BLaER1 treated with 17β-estradiol and CSF1 and Interleukin-3, amounts not matched to agents 10 nM and 100 nM (cell line): ENCODE data around the gene SUB1.

ENCODE experiments used
- H3K27ac ChIP-seq, 11 experiments: shearing (Covaris generic); formaldehyde crosslinking; 2 replicates each; pipeline ENCODE4 v1.8.1; 2022
- H3K27me3 ChIP-seq, 11 experiments: shearing (Covaris generic); formaldehyde crosslinking; 2 replicates each; pipeline ENCODE4 v1.8.1; 2022
- H3K36me3 ChIP-seq, 11 experiments: shearing (Covaris generic); formaldehyde crosslinking; 2 replicates each; pipeline ENCODE4 v1.8.1; 2022
- H3K4me1 ChIP-seq, 10 experiments: shearing (Covaris generic); formaldehyde crosslinking; 2 replicates each; pipeline ENCODE4 v1.8.1; 2022
- H3K4me2 ChIP-seq, 11 experiments: shearing (Covaris generic); formaldehyde crosslinking; 2 replicates each; pipeline ENCODE4 v1.8.1; 2022
- H3K4me3 ChIP-seq, 10 experiments: shearing (Covaris generic); formaldehyde crosslinking; 2 replicates each; pipeline ENCODE4 v1.8.1; 2022
- H3K9ac ChIP-seq, 11 experiments: shearing (Covaris generic); formaldehyde crosslinking; 2 replicates each; pipeline ENCODE4 v1.8.1; 2022
- H3K9me3 ChIP-seq, 11 experiments: shearing (Covaris generic); formaldehyde crosslinking; replicated peaks in 1 of 11; 2 replicates each; pipeline ENCODE4 v1.8.1; 2022
- H4K20me1 ChIP-seq, 11 experiments: shearing (Covaris generic); formaldehyde crosslinking; 2 replicates each; pipeline ENCODE4 v1.8.1; 2022
- Cebpa-rat ChIP-seq, 11 experiments: shearing (Covaris generic); IDR thresholded peaks; 2 replicates each; pipeline ENCODE4 v1.8.1; 2022

SUB1 gene

DNA sequence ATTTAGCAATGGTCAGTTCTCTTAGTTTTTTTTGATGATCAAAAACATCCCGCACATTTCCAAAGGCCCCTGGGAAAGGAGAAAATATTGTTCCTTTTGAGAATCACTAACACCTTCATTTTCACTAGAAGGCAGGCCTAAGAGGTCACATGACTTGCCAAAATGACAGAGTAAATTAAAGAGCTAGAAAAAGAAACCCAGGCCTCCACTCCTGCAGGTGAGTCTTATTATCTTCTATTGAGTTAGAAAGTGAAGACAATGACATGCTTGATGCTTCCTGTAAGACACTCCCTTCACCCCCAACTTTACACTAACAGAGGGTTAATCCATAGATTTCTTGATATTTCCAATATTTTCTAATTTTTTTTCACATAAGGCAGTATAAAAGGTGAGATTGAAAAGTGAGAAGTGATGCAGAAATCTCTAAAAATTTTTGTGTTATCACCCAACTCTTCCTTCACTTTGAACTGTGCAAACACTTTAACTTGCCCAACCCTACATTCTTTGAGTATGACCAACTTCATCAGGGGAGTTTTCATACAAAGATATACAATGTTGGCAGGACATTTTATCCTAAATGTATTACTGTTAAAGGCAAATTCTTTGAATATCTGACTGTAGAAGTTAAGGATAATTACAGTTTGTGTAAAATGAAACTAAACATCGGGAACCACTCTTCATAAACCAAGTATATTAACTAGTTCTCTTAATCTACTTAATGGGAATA is 57.1 kb downstream of the SUB1 start:
- no peak overlapping the region for H3K4me2 ChIP-seq
- no peaks in the 10 kb centered on the region for H3K36me3 ChIP-seq
- H3K4me3 ChIP-seq = no peak overlapping the region
- H4K20me1 ChIP-seq = no peaks in the 10 kb centered on the region
- no peaks in the 10 kb centered on the region for H3K9me3 ChIP-seq
- H3K27ac ChIP-seq = no peak overlapping the region
- no peak overlapping the region for H3K9ac ChIP-seq
- TF ChIP-seq Cebpa-rat (IDR thresholded peaks at IDR 0.05) = no peak
- no peaks in the 10 kb centered on the region for H3K27me3 ChIP-seq
- no peaks in the 10 kb centered on the region for H3K4me1 ChIP-seq

DNA sequence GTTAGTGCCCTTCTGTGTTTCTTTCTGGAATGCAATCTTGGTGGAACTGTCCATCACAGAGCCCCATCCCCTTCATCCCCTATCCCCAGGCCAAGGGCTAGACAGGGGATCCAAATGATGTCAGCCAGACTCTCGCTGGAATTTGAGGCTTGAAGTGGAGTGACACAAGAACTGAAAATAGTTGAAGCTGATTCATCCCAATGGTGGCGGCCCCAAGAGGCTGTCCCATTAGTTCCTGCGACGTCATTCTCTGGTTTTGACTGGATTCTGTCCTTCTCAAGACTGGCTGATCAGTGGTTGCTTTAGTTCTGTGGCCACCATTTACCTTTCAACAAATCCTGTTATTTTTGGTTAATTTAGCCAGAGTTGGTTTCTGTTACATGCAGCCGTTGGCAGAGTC is 59.9 kb downstream of the SUB1 start:
- H3K9me3 ChIP-seq = peaks cover 0 to 3% (median 0%) of the 10 kb centered on the region in 11 experiments; a peak in 1 of 22 replicates
- H3K4me1 ChIP-seq = no peaks in the 10 kb centered on the region
- H3K9ac ChIP-seq = no peak overlapping the region
- no peaks in the 10 kb centered on the region for H4K20me1 ChIP-seq
- H3K36me3 ChIP-seq = no peaks in the 10 kb centered on the region
- TF ChIP-seq Cebpa-rat (IDR thresholded peaks at IDR 0.05) = no peak
- H3K4me2 ChIP-seq = no peak overlapping the region
- H3K27ac ChIP-seq = no peak overlapping the region
- no peak overlapping the region for H3K4me3 ChIP-seq
- H3K27me3 ChIP-seq = no peaks in the 10 kb centered on the region

DNA sequence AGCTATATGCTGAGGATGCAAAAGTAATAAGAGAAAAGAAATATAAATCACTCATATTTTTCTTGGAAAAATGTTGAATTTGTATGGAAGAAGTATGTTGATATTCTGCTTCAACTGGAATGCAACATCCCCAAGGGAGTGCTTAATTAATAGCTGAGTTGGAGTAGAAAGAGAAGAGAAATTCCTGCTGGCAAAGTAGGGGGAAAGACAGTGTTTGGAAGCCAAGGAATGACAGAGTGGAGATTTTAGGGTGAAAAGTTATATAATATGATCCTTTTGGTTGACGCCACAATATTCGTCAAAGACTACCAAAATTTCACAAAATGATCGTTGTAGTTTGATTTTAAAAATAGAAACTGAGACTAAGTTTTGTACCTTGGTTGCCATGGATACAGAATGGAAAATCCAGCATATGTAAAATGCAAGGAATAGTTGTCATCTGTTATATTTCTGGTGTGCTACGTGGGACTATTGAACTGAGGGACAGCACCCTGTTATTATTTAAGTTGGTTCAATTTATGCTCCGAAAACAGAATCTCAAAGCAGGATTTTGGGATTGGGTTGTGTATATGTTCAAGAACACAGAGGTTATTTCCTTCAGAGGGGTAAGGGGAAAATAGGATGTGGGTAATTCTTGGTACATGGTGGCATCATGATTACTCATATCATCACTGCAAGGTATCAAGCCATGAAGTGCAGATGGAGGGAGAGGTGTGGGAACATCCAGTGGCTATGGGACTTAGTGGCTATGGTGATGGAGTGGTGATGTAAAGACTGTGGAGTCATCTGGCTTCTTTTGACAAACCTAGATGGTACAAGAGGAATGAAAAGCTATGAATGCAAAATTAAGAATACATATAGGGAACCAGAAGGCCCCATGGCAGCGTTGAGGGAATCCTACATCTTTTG is 61.0 kb downstream of the SUB1 start:
- no peaks in the 10 kb centered on the region for H3K27me3 ChIP-seq
- H3K4me1 ChIP-seq = no peaks in the 10 kb centered on the region
- H3K4me3 ChIP-seq = no peak overlapping the region
- no peaks in the 10 kb centered on the region for H4K20me1 ChIP-seq
- no peak overlapping the region for H3K9ac ChIP-seq
- H3K36me3 ChIP-seq = no peaks in the 10 kb centered on the region
- peaks cover 0 to 3% (median 0%) of the 10 kb centered on the region in 11 experiments; a peak in 1 of 22 replicates for H3K9me3 ChIP-seq
- no peak overlapping the region for H3K27ac ChIP-seq
- H3K4me2 ChIP-seq = no peak overlapping the region
- no peak for TF ChIP-seq Cebpa-rat (IDR thresholded peaks at IDR 0.05)

DNA sequence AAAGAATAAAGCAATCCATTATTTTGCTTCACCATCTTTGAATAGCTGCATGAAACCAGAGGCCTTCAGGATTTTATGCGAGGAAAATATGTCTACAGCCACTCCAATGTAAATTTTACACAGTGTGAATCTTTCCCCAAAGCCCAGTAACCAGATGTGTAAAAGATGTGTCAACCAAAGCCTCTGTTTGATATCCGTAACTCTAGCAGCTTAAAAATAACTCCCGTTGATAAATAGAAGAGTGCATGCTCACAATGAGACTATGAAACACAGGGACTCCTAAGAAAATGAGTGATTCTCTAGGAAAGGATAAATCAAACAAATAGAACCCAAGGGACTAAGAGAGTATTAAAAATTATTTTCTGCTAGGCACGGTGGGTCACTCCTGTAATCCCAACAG is 65.7 kb downstream of the SUB1 start:
- Histone ChIP-seq H3K36me3 (0 out of 22 replicates have a peak, but pooled peaks cover 0 to 5% (median 0%) of the 10 kb centered on the region in 11 experiments), H3K4me1 (no peaks in the 10 kb centered on the region), H3K9me3 (peaks cover 9 to 21% (median 17%) of the 10 kb centered on the region in 11 experiments), H4K20me1 (no peaks in the 10 kb centered on the region), H3K9ac (no peak overlapping the region), H3K27me3 (no peaks in the 10 kb centered on the region), H3K4me2 (no peak overlapping the region), H3K27ac (no peak overlapping the region), H3K4me3 (no peak overlapping the region)
- no peak for TF ChIP-seq Cebpa-rat (IDR thresholded peaks at IDR 0.05)

DNA sequence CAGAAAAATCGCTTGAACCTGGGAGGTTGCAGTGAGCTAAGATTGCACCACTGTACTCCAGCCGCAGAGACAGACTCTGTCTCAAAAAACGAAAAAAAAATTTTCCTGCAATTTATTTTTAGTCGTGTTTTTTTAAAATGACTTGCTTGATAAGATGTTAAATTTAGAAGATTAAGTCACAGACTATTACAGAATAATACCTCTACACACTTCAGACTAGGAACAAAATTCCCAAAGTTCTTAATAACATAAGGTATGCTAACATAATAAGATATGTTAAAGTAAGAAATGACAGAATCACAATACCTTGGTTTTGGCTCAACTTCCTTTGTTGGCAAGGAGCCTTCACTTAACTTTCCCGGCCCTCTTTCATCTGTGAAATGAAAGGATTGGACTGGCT is 66.3 kb downstream of the SUB1 start:
- H4K20me1 ChIP-seq = no peaks in the 10 kb centered on the region
- H3K9ac ChIP-seq = no peak overlapping the region
- H3K4me3 ChIP-seq = no peak overlapping the region
- no peak overlapping the region for H3K4me2 ChIP-seq
- no peak for TF ChIP-seq Cebpa-rat (IDR thresholded peaks at IDR 0.05)
- peaks cover 14 to 27% (median 22%) of the 10 kb centered on the region in 11 experiments for H3K9me3 ChIP-seq
- H3K27me3 ChIP-seq = no peaks in the 10 kb centered on the region
- H3K36me3 ChIP-seq = 0 out of 22 replicates have a peak, but pooled peaks cover 0 to 5% (median 0%) of the 10 kb centered on the region in 11 experiments
- H3K27ac ChIP-seq = no peak overlapping the region
- no peaks in the 10 kb centered on the region for H3K4me1 ChIP-seq
